D341Med (cell line): Measurements from ENCODE around the gene IGFL1.
"Not testable (repeated sequence)": the region's sequence is repeated elsewhere in the genome, so short reads cannot be mapped to it uniquely, and the experiment has no call there.

ENCODE experiments used
- DNase-seq: peaks from one replicate; pipeline ENCODE4 v3.0.0; 2012; ENCODE audit warnings: low spot score

Gene IGFL1

GRCh38 chr19:46225558-46226004, 4.0 kb upstream of the IGFL1 start:
- DNase-seq = no peak

- DNase-seq = no peak
These were observed 3.0 kb upstream of the IGFL1 start for GRCh38 chr19:46226438-46226973.

- DNase-seq = no peak
These were observed 2.5 kb downstream of the IGFL1 start for GRCh38 chr19:46232029-46232428.

- DNase-seq = no peak
These were observed 2.9 kb downstream of the IGFL1 start for GRCh38 chr19:46232468-46232867.

GRCh38 chr19:46232938-46233621, 3.5 kb downstream of the IGFL1 start:
- DNase-seq = no peak

GRCh38 chr19:46233871-46234270, 4.3 kb downstream of the IGFL1 start:
- not testable (repeated sequence) for DNase-seq

GRCh38 chr19:46238141-46238540, 8.6 kb downstream of the IGFL1 start:
- DNase-seq = not testable (repeated sequence)

GRCh38 chr19:46239193-46240024, 9.9 kb downstream of the IGFL1 start:
- DNase-seq = no peak

- DNase-seq = no peak
These were observed 11.2 kb downstream of the IGFL1 start for GRCh38 chr19:46240693-46241092.

- DNase-seq = no peak
These were observed 12.1 kb downstream of the IGFL1 start for GRCh38 chr19:46241626-46242025.

GRCh38 chr19:46243081-46243654, 13.6 kb downstream of the IGFL1 start:
- not testable (repeated sequence) for DNase-seq

GRCh38 chr19:46250076-46250735, 20.7 kb downstream of the IGFL1 start:
- no peak for DNase-seq

- DNase-seq = no peak
These were observed 21.9 kb downstream of the IGFL1 start for GRCh38 chr19:46251416-46251815.

- no peak for DNase-seq
These were observed 25.2 kb downstream of the IGFL1 start for GRCh38 chr19:46254776-46255175.

- no peak for DNase-seq
These were observed 27.3 kb downstream of the IGFL1 start for GRCh38 chr19:46256855-46257254.

GRCh38 chr19:46261501-46261900, 32.0 kb downstream of the IGFL1 start:
- not testable (repeated sequence) for DNase-seq

GRCh38 chr19:46262684-46263296, 33.2 kb downstream of the IGFL1 start:
- not testable (repeated sequence) for DNase-seq

GRCh38 chr19:46264801-46265200, 35.3 kb downstream of the IGFL1 start:
- DNase-seq = not testable (repeated sequence)

GRCh38 chr19:46265217-46265828, 35.8 kb downstream of the IGFL1 start:
- DNase-seq = peak; percentile 84

- no peak for DNase-seq
These were observed 39.6 kb downstream of the IGFL1 start for GRCh38 chr19:46269101-46269500.
